Erythroblast (primary cell): ENCODE data around the gene CLEC2A.
A peak's percentile ranks its signal among the peaks of the same experiment; 100 is the strongest.

ENCODE experiments used
- DNase-seq, 2 experiments: peaks; one replicate each; lab custom pipeline; 2025; lab: John Stamatoyannopoulos, UW
- GATA1 ChIP-seq: IDR thresholded peaks from 2 replicates; pipeline ENCODE4 v1.6.1; 2011; ENCODE audit warnings: low read depth, mild to moderate bottlenecking, control low read depth, low read length, moderate library complexity
- POLR2A ChIP-seq: IDR thresholded peaks from 2 replicates; pipeline ENCODE4 v1.6.1; 2011; ENCODE audit warnings: mild to moderate bottlenecking, low read length

The CLEC2A gene

GRCh38 chr12:9948606-9949296 is 16.6 kb upstream of the CLEC2A start:
- DNase-seq: no peak
- TF ChIP-seq POLR2A (no peak), GATA1 (no peak)

GRCh38 chr12:9947674-9948073 is 15.5 kb upstream of the CLEC2A start:
- TF ChIP-seq POLR2A (no peak), GATA1 (no peak)
- DNase-seq: no peak

GRCh38 chr12:9944391-9944790 is 12.2 kb upstream of the CLEC2A start:
- TF ChIP-seq POLR2A (no peak), GATA1 (no peak)
- no peak for DNase-seq

GRCh38 chr12:9943240-9943639 is 11.1 kb upstream of the CLEC2A start:
- TF ChIP-seq GATA1 (no peak), POLR2A (no peak)
- no peak for DNase-seq

- no peak for DNase-seq
- TF ChIP-seq POLR2A: no peak
- no peak for TF ChIP-seq GATA1
Observed at GRCh38 chr12:9941838-9942237, 9.7 kb upstream of the CLEC2A start.

DNA sequence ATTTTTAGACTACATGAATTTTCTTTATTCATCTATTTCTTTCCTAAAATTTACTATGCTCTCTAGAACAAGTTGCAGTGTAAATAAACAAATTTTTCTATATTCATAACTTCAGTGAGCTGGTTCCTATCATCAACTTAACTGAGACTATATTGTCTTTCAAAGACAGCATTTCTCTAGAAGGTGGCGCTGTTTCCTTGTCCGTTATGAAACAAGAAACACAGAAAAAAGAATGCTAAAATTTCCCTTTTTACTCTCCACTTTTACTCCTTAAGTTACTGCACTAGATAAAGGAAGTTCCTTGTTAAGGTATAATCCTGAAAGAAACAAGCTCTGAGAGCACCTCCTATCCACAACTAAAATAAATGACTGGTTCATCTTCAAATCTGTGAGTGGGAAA is 8.2 kb upstream of the CLEC2A start:
- no peak for DNase-seq
- TF ChIP-seq GATA1 (no peak), POLR2A (no peak)

DNA sequence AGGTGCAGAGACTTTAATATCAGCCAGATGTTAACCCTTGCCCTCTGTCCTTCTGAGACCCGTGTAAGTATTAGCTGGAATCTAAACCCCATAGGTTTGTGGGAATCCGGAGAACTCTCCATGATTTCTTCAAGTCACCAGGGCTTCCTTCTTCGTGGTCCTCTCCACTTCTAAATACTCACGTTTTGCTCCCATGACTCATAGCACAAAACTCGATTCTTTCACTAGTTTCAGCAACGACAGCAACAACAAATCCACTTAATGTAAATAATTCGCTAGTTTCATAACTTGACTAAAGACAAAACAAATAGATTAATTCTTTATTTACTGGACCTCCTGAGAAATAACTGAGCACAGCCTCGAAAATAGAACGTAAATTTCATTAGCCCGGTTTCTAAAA is 4.4 kb upstream of the CLEC2A start:
- DNase-seq: no peak
- TF ChIP-seq POLR2A (no peak), GATA1 (no peak)

- no peak for DNase-seq
- TF ChIP-seq POLR2A: no peak
- TF ChIP-seq GATA1: no peak
Observed at GRCh38 chr12:9935026-9935425, 2.9 kb upstream of the CLEC2A start.

DNA sequence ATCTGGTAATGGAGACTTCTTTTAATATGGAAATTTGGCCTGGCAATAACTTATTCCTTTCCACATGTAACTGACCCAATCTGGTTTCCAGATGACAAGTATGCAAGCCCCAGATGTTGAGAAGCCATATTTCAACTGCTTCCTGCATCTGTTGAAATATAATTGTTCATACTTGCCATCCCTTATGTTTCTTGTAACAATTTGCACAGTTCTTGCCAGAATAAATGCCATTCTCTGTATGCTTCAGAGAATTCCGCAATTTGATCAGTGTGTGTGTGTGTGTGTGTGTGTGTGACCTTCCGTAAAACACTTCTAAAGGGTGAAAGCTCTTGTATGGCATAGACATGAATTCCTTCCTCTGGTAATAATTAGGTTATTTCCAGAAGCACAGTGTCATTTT is 1.8 kb upstream of the CLEC2A start:
- TF ChIP-seq POLR2A: no peak
- no peak for TF ChIP-seq GATA1
- DNase-seq: no peak

DNA sequence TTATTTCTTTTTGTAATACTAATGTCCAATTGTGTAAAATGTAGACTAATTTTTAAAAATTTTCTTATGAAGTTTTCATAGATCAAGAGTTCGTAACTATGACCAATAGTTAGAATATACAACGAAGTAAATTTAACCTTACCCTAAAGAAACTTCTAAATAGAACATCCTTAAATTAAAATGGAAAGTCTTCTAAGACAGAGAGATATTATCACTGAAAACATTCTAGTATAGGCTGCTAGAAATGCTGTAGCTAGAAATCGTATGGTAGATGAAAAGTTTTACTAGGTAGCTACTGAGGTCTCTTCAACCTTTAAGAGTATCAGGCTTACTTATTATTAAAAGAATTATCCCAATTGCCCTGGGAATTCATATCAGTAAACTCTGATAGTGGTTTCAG is 925 bp downstream of the CLEC2A start:
- DNase-seq: no peak
- TF ChIP-seq POLR2A (no peak), GATA1 (no peak)

GRCh38 chr12:9928607-9929006 is 3.6 kb downstream of the CLEC2A start:
- TF ChIP-seq GATA1 (no peak), POLR2A (no peak)
- no peak for DNase-seq

- no peak for DNase-seq
- no peak for TF ChIP-seq POLR2A
- TF ChIP-seq GATA1: no peak
Observed at GRCh38 chr12:9926876-9927275, 5.3 kb downstream of the CLEC2A start.

DNA sequence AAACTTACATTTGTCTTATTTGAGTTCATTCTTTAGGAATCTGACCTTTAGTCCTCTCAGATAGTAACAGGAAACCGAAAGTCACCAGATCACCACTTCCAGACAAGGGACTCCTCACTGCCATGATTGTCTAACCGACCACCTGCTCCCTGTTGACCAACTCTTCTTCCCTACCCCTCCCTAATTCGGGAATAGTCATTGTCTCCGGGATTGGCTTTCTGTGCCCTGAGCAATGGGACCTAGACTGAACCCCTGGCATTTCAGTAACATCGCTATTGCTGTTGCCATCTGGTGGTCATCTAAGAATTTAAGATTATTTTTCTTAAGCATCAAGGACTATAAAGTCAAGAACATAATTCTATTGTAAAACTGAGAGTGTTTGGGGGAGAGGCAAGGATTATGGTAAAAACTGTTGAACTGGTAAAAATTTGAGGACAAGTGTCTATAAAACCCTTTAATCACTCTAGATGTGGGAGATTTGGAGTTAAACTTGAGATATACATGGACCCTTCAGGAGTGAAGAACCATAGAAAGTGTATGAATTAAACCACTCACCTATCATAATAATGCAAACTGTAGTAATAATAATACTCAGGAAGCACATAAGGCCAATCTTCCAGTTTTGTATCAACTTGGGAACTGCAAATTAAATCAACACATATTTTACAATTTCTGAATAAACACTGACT is 6.3 kb downstream of the CLEC2A start:
- DNase-seq: peak; percentile 26 to 38
- TF ChIP-seq GATA1 (no peak), POLR2A (no peak)

GRCh38 chr12:9922429-9922828 is 9.7 kb downstream of the CLEC2A start:
- DNase-seq: no peak
- no peak for TF ChIP-seq GATA1
- TF ChIP-seq POLR2A: no peak

DNA sequence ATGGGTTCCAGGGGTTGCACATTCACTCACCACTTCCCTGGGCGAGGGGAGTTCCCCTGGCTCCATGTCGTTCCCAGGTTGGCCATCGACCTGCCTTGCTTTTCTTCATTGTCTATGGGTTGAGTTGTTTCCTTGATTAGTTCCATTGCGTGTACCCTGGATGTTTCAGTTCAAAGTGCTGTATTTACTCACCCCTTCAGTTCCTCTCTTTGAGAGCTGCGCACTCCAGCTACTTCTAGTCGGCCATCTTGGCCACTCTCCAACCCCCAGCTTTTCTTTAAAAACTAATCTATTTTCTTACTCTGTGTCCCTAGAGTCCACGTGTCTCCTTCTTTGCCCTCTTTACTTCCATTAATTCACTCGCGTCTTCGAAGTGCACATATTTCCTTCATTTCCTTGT is 11.7 kb downstream of the CLEC2A start:
- TF ChIP-seq GATA1 (no peak), POLR2A (no peak)
- no peak for DNase-seq
